Measurements from ENCODE around the gene GOLGA6L7.
"Not testable (repeated sequence)": the region's sequence is repeated elsewhere in the genome, so short reads cannot be mapped to it uniquely, and the experiment has no call there.

The GOLGA6L7 gene

GRCh38 chr15:28884151-28884940, 35.9 kb upstream of the GOLGA6L7 start:
- DNase-seq (ENCODE audit: low spot score), result no peak

DNA sequence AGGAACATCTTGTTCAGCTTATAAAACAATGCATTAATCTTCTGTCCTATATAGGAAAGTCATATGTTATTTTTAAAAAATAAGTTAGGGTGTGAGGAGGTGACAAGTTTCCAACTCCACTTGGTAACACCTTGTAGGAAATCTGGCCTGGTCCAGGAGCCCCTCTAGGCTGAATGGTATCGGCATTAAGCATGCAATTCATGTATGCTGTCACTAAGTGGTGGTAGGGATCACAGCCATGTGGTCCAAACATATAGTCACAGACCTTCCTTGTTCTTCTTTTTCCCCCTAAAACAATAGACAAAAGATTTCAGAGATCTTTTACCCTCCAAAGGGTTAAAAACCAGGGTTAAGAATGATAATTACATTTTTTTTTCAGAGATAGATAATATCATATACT, 33.2 kb upstream of the GOLGA6L7 start:
- no peak for DNase-seq (ENCODE audit: low spot score)

GRCh38 chr15:28881170-28881569, 32.7 kb upstream of the GOLGA6L7 start:
- no peak for DNase-seq (ENCODE audit: low spot score)

DNA sequence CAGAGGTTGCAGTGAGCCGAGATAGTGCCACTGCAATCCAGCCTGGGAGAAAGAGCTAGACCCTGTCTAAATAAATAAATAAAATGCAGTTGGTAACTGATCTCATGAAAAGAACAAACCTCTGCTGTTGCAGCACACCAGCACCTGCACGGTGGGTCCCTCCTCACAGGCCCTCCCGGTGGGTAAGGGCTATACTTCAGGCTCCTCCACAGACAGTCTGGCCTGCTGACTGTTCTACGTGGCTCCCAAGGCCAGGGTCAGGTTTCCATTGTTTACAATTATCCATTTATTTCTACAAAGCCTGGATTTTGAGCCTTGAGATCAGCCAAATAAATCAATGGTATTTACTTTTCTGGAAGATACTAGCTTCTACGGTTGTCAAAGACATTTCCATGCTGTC, 32.2 kb upstream of the GOLGA6L7 start:
- DNase-seq (ENCODE audit: low spot score), result no peak

- no peak for DNase-seq (ENCODE audit: low spot score)
These were observed 31.1 kb upstream of the GOLGA6L7 start for GRCh38 chr15:28879551-28879950.

DNA sequence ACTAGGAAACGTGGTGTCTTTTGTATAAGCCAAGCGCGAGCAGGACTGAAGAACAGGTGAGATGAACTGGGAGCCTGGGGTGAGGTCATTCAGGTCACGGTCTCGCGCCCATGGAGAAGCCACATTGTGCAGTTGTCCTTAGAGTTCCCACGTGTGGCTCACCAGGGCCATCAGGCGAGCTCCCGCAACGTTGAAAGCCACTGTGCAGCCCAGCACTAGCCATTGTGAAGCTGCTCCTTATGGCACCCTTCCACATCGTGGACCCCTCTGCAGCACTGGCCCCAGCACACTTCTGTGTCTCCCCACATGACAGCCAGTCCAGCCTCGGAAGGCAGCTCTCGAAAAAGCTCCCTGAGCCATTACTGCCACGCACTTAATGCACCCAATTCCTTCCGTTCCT, 29.8 kb upstream of the GOLGA6L7 start:
- DNase-seq (ENCODE audit: low spot score), result no peak

GRCh38 chr15:28876845-28877185, 28.4 kb upstream of the GOLGA6L7 start:
- DNase-seq (ENCODE audit: low spot score), result no peak

DNA sequence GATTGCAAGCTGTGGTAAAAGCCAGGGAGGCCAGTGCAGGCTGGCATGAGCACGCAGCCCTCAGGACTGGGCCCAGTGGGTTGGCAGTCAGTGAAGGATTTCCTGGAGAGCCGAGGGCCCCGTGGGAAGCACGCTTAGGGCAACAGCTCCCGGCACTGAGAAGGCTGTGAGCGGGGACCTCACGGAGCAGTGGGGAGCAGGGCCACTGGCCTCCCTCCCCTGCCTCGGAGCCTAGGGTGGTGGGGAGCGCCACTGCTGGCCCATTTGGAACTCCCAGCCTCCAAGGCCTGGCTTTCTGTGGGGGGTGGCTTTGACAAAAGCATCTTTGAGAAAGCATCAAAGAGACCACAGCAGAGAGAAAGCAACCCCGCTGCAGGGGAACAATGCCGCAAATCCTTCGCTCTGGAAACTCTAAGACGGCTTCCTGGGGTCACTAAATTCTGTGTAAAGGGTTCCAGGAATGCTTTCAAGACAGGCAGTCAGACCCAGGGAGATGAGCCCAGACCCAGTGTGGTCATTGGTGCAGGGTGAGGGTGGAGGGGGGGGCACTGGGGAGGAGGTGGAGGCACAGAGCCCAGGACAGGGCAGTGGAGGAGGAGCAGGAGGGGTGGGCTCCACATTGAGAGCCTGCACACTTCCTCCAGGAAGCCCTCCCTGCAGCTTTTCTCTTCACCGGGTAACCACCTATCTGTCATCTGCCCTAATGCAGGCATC, 27.8 kb upstream of the GOLGA6L7 start:
- no peak for DNase-seq (ENCODE audit: low spot score)

DNA sequence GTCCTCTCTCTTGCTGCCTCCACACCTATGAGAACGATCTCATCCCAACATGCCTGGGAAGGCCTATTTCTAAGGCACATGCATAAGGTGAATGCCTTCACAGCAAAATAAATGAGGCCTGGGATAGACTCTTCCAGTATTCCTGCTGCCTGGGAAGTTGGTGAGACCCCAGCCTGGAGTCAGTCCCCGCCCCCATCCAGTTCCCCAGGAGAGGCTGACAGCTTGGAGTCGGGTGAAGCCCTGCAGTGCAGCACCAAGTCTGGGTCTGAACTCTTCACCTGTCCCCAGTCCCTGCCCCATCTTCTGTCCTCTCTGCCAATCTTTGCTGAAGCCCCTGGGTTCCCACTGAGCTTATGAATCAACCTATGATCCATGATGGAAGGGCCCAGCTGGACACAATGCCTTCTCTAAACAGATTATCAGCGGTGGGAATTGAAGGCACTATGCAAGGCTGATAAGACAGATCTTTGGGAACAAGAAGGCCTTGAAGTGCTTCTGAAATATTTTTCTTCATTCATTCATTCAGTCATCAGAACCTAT, 27.1 kb upstream of the GOLGA6L7 start:
- no peak for DNase-seq (ENCODE audit: low spot score)

DNA sequence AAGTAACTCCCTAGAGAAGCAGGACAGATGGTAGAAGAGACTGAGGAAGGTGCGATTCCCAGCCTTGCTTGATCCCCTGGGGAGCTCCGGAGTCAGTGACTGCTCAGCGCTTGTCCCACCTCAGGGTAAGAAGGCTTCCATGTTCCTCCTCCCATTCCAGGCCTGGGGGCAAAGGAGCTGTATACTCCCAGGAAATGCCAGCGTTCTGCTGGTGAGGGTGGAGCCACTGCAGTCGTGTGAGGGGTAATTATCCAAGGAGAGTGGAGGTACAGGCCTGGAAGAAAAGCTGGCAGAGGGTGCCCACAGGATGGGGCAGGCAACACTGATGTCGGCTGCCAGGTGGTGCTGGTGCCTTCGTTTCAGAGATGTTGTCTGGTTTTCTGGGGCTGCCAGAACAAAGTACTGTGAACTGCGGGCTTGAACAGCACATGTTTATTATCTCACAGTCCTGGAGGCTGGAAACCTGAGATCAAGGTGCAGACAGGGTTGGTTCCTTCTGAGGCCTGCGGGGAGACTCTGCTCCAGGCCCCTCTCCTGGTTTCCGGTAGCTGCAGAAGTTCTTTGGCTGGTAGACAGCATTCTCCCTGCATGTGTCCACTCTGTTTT, 25.2 kb upstream of the GOLGA6L7 start:
- DNase-seq (ENCODE audit: low spot score), result no peak

GRCh38 chr15:28873006-28873405, 24.6 kb upstream of the GOLGA6L7 start:
- DNase-seq (ENCODE audit: low spot score), result no peak

- DNase-seq (ENCODE audit: low spot score), result no peak
These were observed 22.7 kb upstream of the GOLGA6L7 start for GRCh38 chr15:28871168-28871567.

- no peak for DNase-seq (ENCODE audit: low spot score)
These were observed 20.4 kb upstream of the GOLGA6L7 start for GRCh38 chr15:28868744-28869345.

DNA sequence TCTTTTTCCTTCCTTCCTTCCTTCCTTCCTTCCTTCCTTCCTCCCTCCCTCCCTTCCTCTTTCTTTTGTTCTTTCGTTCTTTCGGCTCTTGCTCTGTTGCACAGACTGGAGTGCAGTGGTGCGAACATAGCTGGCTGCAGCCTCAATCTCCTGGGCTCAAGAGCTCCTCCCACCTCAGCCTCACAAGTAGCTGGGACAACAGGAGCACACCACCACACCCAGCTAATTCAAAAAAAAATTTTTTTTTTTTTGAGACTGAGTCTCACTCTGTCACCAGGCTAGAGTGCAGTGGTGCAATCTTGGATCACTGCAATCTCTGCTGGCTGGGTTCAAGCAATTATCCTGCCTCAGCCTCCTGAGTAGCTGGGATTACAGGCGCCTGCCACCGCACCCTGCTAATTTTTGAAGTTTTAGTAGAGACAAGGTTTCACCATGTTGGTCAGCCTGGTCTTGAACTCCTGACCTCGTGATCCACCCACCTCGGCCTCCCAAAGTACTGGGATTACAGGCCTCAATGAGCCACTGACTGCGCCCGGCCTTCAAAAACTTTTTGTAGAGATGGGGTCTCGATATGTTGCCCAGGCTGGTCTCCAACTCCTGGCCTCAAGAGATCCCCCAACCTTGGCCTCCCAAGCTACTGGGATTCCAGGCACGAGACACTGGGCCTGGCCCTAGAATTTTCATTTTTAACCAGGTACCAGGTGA, 13.3 kb upstream of the GOLGA6L7 start:
- not testable (repeated sequence) for DNase-seq (ENCODE audit: low spot score)

DNA sequence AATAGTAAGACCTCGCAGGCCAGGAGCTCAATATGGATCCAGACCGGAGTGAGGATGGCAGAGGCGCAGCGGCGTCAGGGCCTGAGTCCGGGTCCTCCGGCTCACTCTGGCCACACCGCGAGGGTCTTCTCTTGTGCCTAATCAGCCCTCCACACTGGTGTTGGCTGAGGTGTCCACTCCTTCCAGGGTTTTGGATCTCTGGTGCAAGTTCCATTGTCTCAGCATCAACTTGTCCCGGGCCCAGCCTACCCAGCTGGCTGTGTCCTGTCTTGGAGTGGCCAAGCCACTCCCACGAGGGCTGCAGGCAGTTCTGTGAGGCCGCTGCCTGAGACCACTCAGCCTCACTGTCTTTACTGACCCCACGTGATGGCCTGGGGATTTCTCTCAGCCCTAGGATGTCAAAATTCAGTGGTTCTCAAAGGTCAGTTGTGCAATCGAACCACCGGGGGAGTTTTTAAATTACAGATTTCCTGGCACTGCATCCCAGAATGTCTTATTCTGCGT, 12.6 kb upstream of the GOLGA6L7 start:
- no peak for DNase-seq (ENCODE audit: low spot score)

DNA sequence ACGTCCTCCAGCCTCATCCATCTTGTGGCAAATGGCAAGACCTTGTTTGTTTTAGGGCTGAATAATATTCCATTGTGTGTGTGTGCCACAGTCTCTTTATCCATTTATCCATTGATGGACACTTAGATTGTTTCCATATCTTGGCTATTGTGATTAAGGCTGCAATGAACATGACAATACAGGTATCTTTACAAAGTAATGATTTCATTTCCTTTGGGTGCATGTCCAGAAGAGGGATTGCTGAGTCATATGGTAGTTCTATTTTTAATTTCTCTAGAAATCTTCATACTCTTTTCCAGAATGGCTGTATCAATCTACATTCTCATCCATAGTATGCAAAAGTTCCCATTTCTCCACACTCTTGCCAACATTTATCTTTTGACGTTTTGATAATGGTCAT, 6.1 kb upstream of the GOLGA6L7 start:
- not testable (repeated sequence) for DNase-seq (ENCODE audit: low spot score)

DNA sequence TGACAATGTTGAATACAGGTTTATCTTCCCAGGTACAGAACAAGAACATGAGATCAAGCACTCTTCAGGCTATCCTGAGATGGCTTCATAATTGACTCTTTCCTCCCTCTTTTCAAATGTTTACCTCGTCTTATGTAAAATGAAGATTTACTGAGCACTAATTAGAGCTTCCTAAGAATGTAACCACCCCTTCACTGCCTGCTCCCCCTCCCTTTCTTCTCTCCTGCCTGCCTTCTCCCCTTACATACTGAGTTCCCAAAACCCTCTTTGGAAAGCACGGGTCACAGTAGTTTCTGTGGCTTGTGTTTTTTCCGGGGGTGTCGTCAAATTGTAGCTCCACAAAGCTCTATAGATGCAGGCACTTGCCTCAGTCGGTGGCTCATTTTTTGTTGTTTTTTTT, 5.2 kb upstream of the GOLGA6L7 start:
- not testable (repeated sequence) for DNase-seq (ENCODE audit: low spot score)

DNA sequence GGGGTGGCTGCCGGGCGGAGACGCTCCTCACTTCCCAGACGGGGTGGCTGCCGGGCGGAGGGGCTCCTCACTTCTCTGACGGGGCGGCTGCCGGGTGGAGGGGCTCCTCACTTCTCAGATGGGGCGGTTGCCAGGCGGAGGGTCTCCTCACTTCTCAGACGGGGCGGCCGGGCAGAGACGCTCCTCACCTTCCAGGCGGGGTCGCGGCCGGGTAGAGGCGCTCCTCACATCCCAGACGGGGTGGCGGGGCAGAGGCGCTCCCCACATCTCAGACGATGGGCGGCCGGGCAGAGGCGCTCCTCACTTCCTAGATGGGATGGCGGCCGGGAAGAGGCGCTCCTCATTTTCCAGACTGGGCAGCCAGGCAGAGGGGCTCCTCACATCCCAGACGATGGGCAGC, 1.3 kb upstream of the GOLGA6L7 start:
- DNase-seq (ENCODE audit: low spot score), result not testable (repeated sequence)

GRCh38 chr15:28849271-28849670, 827 bp upstream of the GOLGA6L7 start:
- DNase-seq (ENCODE audit: low spot score), result not testable (repeated sequence)

GRCh38 chr15:28847959-28848358, 485 bp downstream of the GOLGA6L7 start:
- not testable (repeated sequence) for DNase-seq (ENCODE audit: low spot score)

DNA sequence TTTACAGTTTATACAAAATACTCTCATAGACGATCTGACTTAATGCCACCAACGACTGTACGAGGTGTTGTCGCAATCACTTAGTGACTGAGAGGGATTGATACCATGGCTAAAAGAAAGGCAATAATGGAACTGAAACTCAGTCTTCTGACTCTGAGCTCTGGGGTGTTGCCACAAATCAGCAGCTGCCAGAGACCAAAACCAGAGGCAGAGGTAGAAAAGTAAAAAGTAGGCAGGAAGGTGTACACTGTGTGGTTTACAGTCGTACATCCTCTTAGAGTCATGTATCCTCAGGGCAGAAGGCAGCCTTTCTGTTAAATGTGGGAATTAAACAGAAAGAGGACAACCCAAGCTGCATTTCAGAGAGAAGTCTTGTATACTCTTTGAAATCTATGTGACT, 1.2 kb downstream of the GOLGA6L7 start:
- not testable (repeated sequence) for DNase-seq (ENCODE audit: low spot score)

DNA sequence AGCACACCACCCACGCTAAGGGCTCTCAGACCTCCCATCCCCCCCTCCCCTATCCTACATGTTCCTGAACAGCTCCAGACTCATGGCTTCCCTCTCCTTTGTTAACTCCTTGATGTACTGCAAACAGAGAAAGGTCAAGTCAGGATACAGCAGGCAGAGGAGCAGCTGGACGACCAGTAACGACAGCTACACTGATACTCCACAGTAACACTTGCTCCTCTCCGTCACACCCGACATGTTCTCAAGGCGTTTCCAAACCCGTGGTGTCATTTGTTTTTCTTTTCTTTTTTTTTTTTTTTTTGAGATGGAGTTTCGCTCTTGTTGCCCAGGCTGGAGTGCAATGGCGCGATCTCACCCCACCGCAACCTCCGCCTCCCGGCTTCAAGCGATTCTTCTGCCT, 4.3 kb downstream of the GOLGA6L7 start:
- DNase-seq (ENCODE audit: low spot score), result not testable (repeated sequence)

Data from kidney capillary endothelial cell (primary cell).